ENCODE results near the gene NOP53. TPM values are rescaled to one million over a fixed set of nuclear protein-coding genes. Genes with fewer than 3 reads are reported as not detected.

Gene NOP53
- total RNA-seq, 2 experiments from 2014 or later = 212 to 296 TPM

DNA sequence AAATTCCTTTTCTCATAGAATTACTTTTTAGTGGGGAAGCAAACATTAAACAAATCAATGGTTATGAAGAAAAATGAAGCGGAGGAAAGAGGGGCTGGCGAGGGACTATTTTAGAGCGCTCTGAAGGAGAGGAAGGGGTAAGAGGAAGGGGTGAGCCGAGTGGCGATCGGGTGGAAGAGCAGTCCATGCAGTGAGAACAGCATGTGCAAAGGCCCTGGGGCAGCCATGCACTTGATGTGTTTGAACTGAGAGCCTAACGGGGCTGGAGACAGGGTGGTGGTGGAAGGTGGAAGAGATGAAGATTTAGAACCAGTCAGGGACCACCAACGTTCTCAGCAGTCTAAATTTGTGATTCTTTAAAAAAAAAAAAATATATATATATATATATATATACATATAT, 14.4 kb upstream of the NOP53 start:
- no TSS peak for BruUV-seq (replicated peaks)
- POLR2A ChIA-PET = no interaction called here
- no peaks in the 10 kb centered on the region for H3K9me2 ChIP-seq (ENCODE audit: insufficient read depth, low read length)
- H2AFZ ChIP-seq (ENCODE audit: low read length) = no peak overlapping the region
- H3K9me3 ChIP-seq (ENCODE audit: low read length) = no peaks in the 10 kb centered on the region
- H3K4me3 ChIP-seq (ENCODE audit: low read depth, low read length, poor library complexity, severe bottlenecking) = no peak overlapping the region
- no peak for DNase-seq (ENCODE audit: low spot score)
- H3K4me2 ChIP-seq (ENCODE audit: low read length) = no peak overlapping the region
- no peaks in the 10 kb centered on the region for H3K79me2 ChIP-seq (ENCODE audit: insufficient read depth, low read depth, low read length)
- intact Hi-C loops (cut with micrococcal nuclease; ENCODE audit: unreplicated experiment) = no loop called here
- TF ChIP-seq, protein P1, sequence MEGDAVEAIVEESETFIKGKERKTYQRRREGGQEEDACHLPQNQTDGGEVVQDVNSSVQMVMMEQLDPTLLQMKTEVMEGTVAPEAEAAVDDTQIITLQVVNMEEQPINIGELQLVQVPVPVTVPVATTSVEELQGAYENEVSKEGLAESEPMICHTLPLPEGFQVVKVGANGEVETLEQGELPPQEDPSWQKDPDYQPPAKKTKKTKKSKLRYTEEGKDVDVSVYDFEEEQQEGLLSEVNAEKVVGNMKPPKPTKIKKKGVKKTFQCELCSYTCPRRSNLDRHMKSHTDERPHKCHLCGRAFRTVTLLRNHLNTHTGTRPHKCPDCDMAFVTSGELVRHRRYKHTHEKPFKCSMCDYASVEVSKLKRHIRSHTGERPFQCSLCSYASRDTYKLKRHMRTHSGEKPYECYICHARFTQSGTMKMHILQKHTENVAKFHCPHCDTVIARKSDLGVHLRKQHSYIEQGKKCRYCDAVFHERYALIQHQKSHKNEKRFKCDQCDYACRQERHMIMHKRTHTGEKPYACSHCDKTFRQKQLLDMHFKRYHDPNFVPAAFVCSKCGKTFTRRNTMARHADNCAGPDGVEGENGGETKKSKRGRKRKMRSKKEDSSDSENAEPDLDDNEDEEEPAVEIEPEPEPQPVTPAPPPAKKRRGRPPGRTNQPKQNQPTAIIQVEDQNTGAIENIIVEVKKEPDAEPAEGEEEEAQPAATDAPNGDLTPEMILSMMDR (conservative IDR thresholded peaks at IDR 0.05; ENCODE audit: low read length) = no peak
- TF ChIP-seq EZH2phosphoT487 (IDR thresholded peaks at IDR 0.05; ENCODE audit: borderline replicate concordance, low read depth, low read length) = no peak
- CTCF ChIA-PET (ENCODE audit: unreplicated experiment) = no interaction called here
- no peak overlapping the region for H3K27ac ChIP-seq (ENCODE audit: low read depth, low read length, poor library complexity, severe bottlenecking)
- no peaks in the 10 kb centered on the region for H3K4me1 ChIP-seq (ENCODE audit: insufficient read depth, low read length, poor library complexity, severe bottlenecking)
- H3K36me3 ChIP-seq (ENCODE audit: insufficient read depth, low read length) = no peaks in the 10 kb centered on the region
- no peaks in the 10 kb centered on the region for H4K20me1 ChIP-seq (ENCODE audit: insufficient read depth, low read length)

DNA sequence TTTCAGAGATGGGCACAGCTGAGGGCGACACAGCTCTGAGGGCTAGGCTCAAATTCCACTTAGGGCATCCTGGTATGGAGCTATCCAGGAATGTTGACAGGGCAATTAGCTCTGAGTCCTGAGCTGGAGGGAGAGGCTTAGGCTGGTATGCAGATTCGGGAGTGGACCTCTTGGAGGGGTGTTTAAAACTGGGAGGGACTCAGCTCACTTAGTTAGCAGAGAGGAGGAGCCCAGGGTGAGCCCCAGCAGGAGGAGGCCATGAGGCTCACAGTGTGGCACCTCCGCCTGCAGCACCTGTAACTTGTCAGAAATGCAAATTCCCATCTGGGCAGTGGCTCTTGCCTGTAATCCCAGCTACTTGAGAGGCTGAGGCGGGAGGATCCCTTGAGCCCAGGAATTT, 10.2 kb upstream of the NOP53 start:
- Histone ChIP-seq H2AFZ (ENCODE audit: low read length) (no peak overlapping the region), H3K36me3 (ENCODE audit: insufficient read depth, low read length) (no peaks in the 10 kb centered on the region), H3K4me1 (ENCODE audit: insufficient read depth, low read length, poor library complexity, severe bottlenecking) (no peaks in the 10 kb centered on the region), H3K27ac (ENCODE audit: low read depth, low read length, poor library complexity, severe bottlenecking) (no peak overlapping the region), H3K4me2 (ENCODE audit: low read length) (no peak overlapping the region), H3K4me3 (ENCODE audit: low read depth, low read length, poor library complexity, severe bottlenecking) (no peak overlapping the region), H3K9me2 (ENCODE audit: insufficient read depth, low read length) (no peaks in the 10 kb centered on the region), H3K9me3 (ENCODE audit: low read length) (no peaks in the 10 kb centered on the region), H4K20me1 (ENCODE audit: insufficient read depth, low read length) (no peaks in the 10 kb centered on the region), H3K79me2 (ENCODE audit: insufficient read depth, low read depth, low read length) (no peaks in the 10 kb centered on the region)
- ChIA-PET POLR2A (interaction anchor here (0.6 kb wide), 1 partner anchor 271 kb away, joined by 5 read pairs; no protein-coding TSS in a partner anchor), CTCF (ENCODE audit: unreplicated experiment) (no interaction called here)
- TF ChIP-seq EZH2phosphoT487 (IDR thresholded peaks at IDR 0.05; ENCODE audit: borderline replicate concordance, low read depth, low read length) = no peak
- TF ChIP-seq, protein P1 (conservative IDR thresholded peaks at IDR 0.05; ENCODE audit: low read length) = no peak
- DNase-seq (ENCODE audit: low spot score) = no peak
- intact Hi-C loops (cut with micrococcal nuclease; ENCODE audit: unreplicated experiment) = no loop called here
- BruUV-seq (replicated peaks) = no TSS peak

DNA sequence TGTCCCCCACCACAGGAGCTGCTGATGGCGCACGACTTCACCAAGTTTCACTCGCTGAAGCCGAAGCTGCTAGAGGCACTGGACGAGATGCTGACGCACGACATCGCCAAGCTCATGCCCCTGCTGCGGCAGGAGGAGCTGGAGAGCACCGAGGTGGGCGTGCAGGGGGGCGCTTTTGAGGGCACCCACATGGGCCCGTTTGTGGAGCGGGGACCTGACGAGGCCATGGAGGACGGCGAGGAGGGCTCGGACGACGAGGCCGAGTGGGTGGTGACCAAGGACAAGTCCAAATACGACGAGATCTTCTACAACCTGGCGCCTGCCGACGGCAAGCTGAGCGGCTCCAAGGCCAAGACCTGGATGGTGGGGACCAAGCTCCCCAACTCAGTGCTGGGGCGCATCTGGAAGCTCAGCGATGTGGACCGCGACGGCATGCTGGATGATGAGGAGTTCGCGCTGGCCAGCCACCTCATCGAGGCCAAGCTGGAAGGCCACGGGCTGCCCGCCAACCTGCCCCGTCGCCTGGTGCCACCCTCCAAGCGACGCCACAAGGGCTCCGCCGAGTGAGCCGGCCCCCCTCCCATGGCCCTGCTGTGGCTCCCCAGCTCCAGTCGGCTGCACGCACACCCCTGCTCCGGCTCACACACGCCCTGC, 4.4 kb upstream of the NOP53 start:
- H3K79me2 ChIP-seq (ENCODE audit: insufficient read depth, low read depth, low read length) = peaks cover 5% of the 10 kb centered on the region
- no peak for DNase-seq (ENCODE audit: low spot score)
- H3K4me2 ChIP-seq (ENCODE audit: low read length) = no peak overlapping the region
- no TSS peak for BruUV-seq (replicated peaks)
- no peaks in the 10 kb centered on the region for H3K36me3 ChIP-seq (ENCODE audit: insufficient read depth, low read length)
- no peaks in the 10 kb centered on the region for H3K9me3 ChIP-seq (ENCODE audit: low read length)
- H2AFZ ChIP-seq (ENCODE audit: low read length) = no peak overlapping the region
- H4K20me1 ChIP-seq (ENCODE audit: insufficient read depth, low read length) = no peaks in the 10 kb centered on the region
- no peak overlapping the region for H3K27ac ChIP-seq (ENCODE audit: low read depth, low read length, poor library complexity, severe bottlenecking)
- H3K9me2 ChIP-seq (ENCODE audit: insufficient read depth, low read length) = no peaks in the 10 kb centered on the region
- no peak overlapping the region for H3K4me3 ChIP-seq (ENCODE audit: low read depth, low read length, poor library complexity, severe bottlenecking)
- POLR2A ChIA-PET = no interaction called here
- CTCF ChIA-PET (ENCODE audit: unreplicated experiment) = no interaction called here
- peaks cover 18% of the 10 kb centered on the region for H3K4me1 ChIP-seq (ENCODE audit: insufficient read depth, low read length, poor library complexity, severe bottlenecking)
- intact Hi-C loops (cut with micrococcal nuclease; ENCODE audit: unreplicated experiment) = no loop called here
- TF ChIP-seq, protein P1 (conservative IDR thresholded peaks at IDR 0.05; ENCODE audit: low read length) = no peak
- TF ChIP-seq EZH2phosphoT487 (IDR thresholded peaks at IDR 0.05; ENCODE audit: borderline replicate concordance, low read depth, low read length) = no peak

Measured in OCI-LY7 (cell line).